HEK293 (cell line): ENCODE results near the gene GBF1.
"Not testable (repeated sequence)": the region's sequence is repeated elsewhere in the genome, so short reads cannot be mapped to it uniquely, and the experiment has no call there.

Source experiments
- CTCF ChIA-PET: fragments of 350-600 bp; formaldehyde crosslinking; extraction: SDS; loops from one replicate; lab custom pipeline; 2021; ENCODE audit warnings: antibody characterized with exemption; lab: Yijun Ruan, JAX
- POLR2A ChIA-PET: fragments of 300-600 bp; formaldehyde crosslinking; extraction: SDS; loops from one replicate; lab custom pipeline; 2020; ENCODE audit warnings: antibody characterized with exemption, inconsistent platforms; lab: Yijun Ruan, JAX
- H3K27ac ChIP-seq: fragments of 200-500 bp; sonication (Bioruptor generic); 2 replicates; pipeline ENCODE4 v1.5.1; 2014; ENCODE audit warnings: low read depth, low read length, control low read depth, inconsistent platforms; ENCODE audit errors: extremely low read depth
- H3K36me3 ChIP-seq, 2 experiments: fragments of 200-500 bp in 1 of 2; sonication (Bioruptor generic) in 1 of 2; 1 replicate in 1 of 2; 2 replicates in 1 of 2; pipeline ENCODE4 v1.5.1; 2014 to 2017; ENCODE audit warnings: inconsistent platforms in 2 of 2, low read length in 2 of 2; ENCODE audit not compliant: control insufficient read depth in 2 of 2, insufficient read depth in 1 of 2
- H3K4me1 ChIP-seq: fragments of 200-500 bp; sonication (Bioruptor generic); 2 replicates; pipeline ENCODE4 v1.5.1; 2014; ENCODE audit warnings: mild to moderate bottlenecking, low read length, inconsistent platforms; ENCODE audit not compliant: control insufficient read depth, insufficient read depth
- H3K4me3 ChIP-seq: 2 replicates; pipeline ENCODE4 v1.5.1; 2011; ENCODE audit warnings: low read depth, mild to moderate bottlenecking, control low read depth, low read length, moderate library complexity
- H3K9me3 ChIP-seq: fragments of 200-500 bp; sonication (Bioruptor generic); 2 replicates; pipeline ENCODE4 v1.5.1; 2014; ENCODE audit warnings: low read depth, low read length, inconsistent platforms; ENCODE audit not compliant: control insufficient read depth, insufficient read depth
- MEIS1 ChIP-seq: sonication (generic); formaldehyde crosslinking; IDR thresholded peaks from 2 replicates; pipeline ENCODE4 v1.8.1; 2022; ENCODE audit warnings: missing genetic modification reagents, mild to moderate bottlenecking, borderline replicate concordance
- PRDM4 ChIP-seq: fragments of 450-650 bp; formaldehyde crosslinking; IDR thresholded peaks from 2 replicates; pipeline ENCODE4 v1.5.1; 2017; ENCODE audit warnings: missing biosample characterization, missing genetic modification characterization
- ZNF140 ChIP-seq: fragments of 450-650 bp; formaldehyde crosslinking; IDR thresholded peaks from 2 replicates; pipeline ENCODE4 v1.5.1; 2016; ENCODE audit warnings: missing biosample characterization, missing genetic modification characterization
- ZNF184 ChIP-seq: fragments of 450-650 bp; IDR thresholded peaks from 2 replicates; pipeline ENCODE4 v1.5.1; 2018; ENCODE audit warnings: missing biosample characterization, mild to moderate bottlenecking, missing genetic modification characterization
- ZNF341 ChIP-seq: fragments of 450-650 bp; formaldehyde crosslinking; IDR thresholded peaks from 2 replicates; pipeline ENCODE4; 2016; ENCODE audit warnings: low read depth, missing biosample characterization, missing genetic modification characterization
- ZNF394 ChIP-seq: fragments of 450-650 bp; formaldehyde crosslinking; IDR thresholded peaks from 2 replicates; pipeline ENCODE4 v1.5.1; 2016; ENCODE audit warnings: missing biosample characterization, missing genetic modification characterization, mild to moderate bottlenecking, moderate library complexity, borderline replicate concordance
- ZNF544 ChIP-seq: fragments of 450-650 bp; formaldehyde crosslinking; IDR thresholded peaks from 2 replicates; pipeline ENCODE4 v1.5.0; 2017; ENCODE audit warnings: missing biosample characterization, missing genetic modification characterization
- ZNF561 ChIP-seq: fragments of 450-650 bp; IDR thresholded peaks from 2 replicates; pipeline ENCODE4 v1.5.1; 2018; ENCODE audit warnings: missing biosample characterization, missing genetic modification characterization, borderline replicate concordance
- ZNF692 ChIP-seq: fragments of 450-650 bp; formaldehyde crosslinking; IDR thresholded peaks from 2 replicates; pipeline ENCODE4 v1.5.1; 2016; ENCODE audit warnings: missing biosample characterization, missing genetic modification characterization
- ZSCAN5A ChIP-seq: fragments of 450-650 bp; formaldehyde crosslinking; IDR thresholded peaks from 2 replicates; pipeline ENCODE4 v1.5.1; 2016; ENCODE audit warnings: missing biosample characterization, missing genetic modification characterization

GBF1 gene

GRCh38 chr10:102300278-102300843 lies 55.0 kb downstream of the GBF1 start:
- POLR2A ChIA-PET: no interaction called here
- TF ChIP-seq ZNF184 (tag by site-specific recombination) (no peak), ZSCAN5A (tag by site-specific recombination) (no peak), ZNF394 (tag by site-specific recombination) (no peak)
- no peak overlapping the region for H3K4me3 ChIP-seq
- CTCF ChIA-PET: interaction anchor here (0.6 to 0.9 kb wide), 2 partner anchors 13 to 70 kb away, joined by 3 to 5 read pairs; no protein-coding TSS in a partner anchor
- no peak overlapping the region for H3K27ac ChIP-seq
- H3K36me3 ChIP-seq: no peaks in the 10 kb centered on the region; a peak in 1 of 3 replicates
- H3K4me1 ChIP-seq: no peaks in the 10 kb centered on the region
- H3K9me3 ChIP-seq: no peaks in the 10 kb centered on the region

GRCh38 chr10:102300912-102301311 lies 55.6 kb downstream of the GBF1 start:
- H3K27ac ChIP-seq, CTCF ChIA-PET, H3K36me3 ChIP-seq, H3K4me1 ChIP-seq, H3K4me3 ChIP-seq, POLR2A ChIA-PET, H3K9me3 ChIP-seq: not testable (repeated sequence)

- H3K4me3 ChIP-seq, H3K9me3 ChIP-seq, CTCF ChIA-PET, POLR2A ChIA-PET, H3K36me3 ChIP-seq, H3K27ac ChIP-seq, H3K4me1 ChIP-seq: not testable (repeated sequence)
These were observed 56.0 kb downstream of the GBF1 start for GRCh38 chr10:102301332-102301731.

GRCh38 chr10:102302611-102303010 lies 57.3 kb downstream of the GBF1 start:
- Histone ChIP-seq H3K27ac (no peak overlapping the region), H3K36me3 (peaks cover 0 to 4% of the 10 kb centered on the region in 2 experiments; a peak in 1 of 3 replicates), H3K9me3 (no peaks in the 10 kb centered on the region), H3K4me3 (no peak overlapping the region), H3K4me1 (no peaks in the 10 kb centered on the region)
- TF ChIP-seq ZNF544 (tag by site-specific recombination) (no peak), ZNF140 (tag by site-specific recombination) (no peak), MEIS1 (CRISPR knock-in tag) (no peak), ZNF341 (no peak), ZNF561 (tag by site-specific recombination) (no peak), ZNF692 (no peak), PRDM4 (tag by site-specific recombination) (no peak)
- ChIA-PET POLR2A (interaction anchor here (0.6 kb wide), 1 partner anchor 71 kb away, joined by 5 read pairs; no protein-coding TSS in a partner anchor), CTCF (interaction anchor here (1.4 kb wide), 1 partner anchor 72 kb away, joined by 4 read pairs; no protein-coding TSS in a partner anchor)
